ENCODE results near the gene XPO1. TPM values are rescaled to one million over a fixed set of nuclear protein-coding genes. Genes with fewer than 3 reads are reported as not detected.

XPO1 gene
- total RNA-seq, 1 experiment from 2014 or later, result 272 TPM

DNA sequence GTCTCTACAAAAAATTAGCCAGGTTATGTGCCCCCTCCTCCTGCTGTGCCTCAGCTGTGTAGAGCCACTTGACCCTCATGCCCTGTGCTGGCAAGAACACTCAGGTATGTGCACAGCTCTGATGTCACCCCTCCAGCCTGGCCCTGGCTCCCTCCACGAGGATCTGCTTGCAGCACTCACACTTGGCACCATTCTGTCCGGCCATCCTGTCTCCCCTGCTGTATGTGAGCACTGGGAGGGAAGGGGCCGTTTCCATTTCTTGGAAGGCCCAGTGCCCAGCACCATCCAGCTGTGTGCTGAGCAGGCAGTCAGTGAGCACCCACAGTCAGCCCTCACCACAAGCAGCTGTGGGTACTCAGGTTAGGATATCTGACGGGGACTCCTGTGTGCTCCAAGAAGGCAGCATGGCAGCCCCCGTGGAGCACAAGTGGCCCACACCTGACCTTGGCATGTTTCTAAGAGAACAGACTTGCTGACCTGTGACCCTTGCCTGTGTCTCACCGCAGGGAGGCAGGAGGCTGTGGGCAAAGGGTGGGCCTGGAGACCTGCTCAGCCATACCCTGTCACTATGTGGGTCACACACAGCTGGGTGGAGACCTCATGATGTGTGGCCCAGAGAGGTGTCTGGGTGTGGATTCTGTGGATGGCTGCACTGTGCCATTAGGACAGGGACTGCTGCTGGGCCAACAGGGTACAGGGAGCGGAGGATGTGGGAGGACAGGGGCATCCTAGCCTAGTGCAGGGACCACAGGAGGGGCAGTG lies 98.7 kb downstream of the XPO1 start (continued):
- TF ChIP-seq, protein P1, sequence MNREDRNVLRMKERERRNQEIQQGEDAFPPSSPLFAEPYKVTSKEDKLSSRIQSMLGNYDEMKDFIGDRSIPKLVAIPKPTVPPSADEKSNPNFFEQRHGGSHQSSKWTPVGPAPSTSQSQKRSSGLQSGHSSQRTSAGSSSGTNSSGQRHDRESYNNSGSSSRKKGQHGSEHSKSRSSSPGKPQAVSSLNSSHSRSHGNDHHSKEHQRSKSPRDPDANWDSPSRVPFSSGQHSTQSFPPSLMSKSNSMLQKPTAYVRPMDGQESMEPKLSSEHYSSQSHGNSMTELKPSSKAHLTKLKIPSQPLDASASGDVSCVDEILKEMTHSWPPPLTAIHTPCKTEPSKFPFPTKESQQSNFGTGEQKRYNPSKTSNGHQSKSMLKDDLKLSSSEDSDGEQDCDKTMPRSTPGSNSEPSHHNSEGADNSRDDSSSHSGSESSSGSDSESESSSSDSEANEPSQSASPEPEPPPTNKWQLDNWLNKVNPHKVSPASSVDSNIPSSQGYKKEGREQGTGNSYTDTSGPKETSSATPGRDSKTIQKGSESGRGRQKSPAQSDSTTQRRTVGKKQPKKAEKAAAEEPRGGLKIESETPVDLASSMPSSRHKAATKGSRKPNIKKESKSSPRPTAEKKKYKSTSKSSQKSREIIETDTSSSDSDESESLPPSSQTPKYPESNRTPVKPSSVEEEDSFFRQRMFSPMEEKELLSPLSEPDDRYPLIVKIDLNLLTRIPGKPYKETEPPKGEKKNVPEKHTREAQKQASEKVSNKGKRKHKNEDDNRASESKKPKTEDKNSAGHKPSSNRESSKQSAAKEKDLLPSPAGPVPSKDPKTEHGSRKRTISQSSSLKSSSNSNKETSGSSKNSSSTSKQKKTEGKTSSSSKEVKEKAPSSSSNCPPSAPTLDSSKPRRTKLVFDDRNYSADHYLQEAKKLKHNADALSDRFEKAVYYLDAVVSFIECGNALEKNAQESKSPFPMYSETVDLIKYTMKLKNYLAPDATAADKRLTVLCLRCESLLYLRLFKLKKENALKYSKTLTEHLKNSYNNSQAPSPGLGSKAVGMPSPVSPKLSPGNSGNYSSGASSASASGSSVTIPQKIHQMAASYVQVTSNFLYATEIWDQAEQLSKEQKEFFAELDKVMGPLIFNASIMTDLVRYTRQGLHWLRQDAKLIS (CRISPR knock-in tag; IDR thresholded peaks at IDR 0.05; ENCODE audit: borderline replicate concordance), result no peak
- TF ChIP-seq, protein P2, sequence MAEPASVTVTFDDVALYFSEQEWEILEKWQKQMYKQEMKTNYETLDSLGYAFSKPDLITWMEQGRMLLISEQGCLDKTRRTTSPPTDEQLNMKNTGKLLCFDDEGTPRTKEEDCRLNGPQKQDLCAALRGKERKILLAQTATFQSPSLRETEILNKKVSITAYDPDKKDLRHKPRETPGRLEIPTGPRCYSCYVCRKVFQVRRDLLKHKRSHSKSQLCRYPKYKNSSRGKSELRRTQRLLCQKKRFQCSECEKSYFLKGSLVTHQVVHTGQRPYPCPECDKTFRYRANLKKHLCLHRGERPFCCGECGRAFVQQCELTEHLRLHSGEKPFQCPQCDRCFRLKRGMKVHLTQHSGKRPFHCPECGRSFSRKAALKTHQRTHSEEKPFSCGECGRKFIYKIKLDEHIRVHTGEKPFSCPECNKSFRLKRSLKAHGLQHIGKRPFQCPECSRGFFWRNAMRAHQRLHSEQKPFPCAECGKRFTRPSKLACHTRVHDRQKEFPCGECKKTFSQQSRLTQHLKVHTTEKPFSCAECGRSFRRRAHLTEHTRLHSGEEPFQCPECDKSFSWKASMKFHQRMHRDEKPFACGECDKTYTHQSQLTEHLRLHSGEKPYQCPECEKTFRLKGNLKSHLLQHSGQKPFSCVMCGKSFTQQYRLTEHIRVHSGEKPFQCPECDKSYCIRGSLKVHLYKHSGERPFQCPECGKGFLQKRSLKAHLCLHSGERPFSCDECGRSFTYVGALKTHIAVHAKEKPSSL (CRISPR knock-in tag; conservative IDR thresholded peaks at IDR 0.05), result no peak
- TF ChIP-seq EMX1 (CRISPR knock-in tag; IDR thresholded peaks at IDR 0.05), result no peak
- TF ChIP-seq ZNF423 (CRISPR knock-in tag; IDR thresholded peaks at IDR 0.05), result no peak
- TF ChIP-seq OVOL2 (CRISPR knock-in tag; IDR thresholded peaks at IDR 0.05; ENCODE audit: borderline replicate concordance), result no peak

DNA sequence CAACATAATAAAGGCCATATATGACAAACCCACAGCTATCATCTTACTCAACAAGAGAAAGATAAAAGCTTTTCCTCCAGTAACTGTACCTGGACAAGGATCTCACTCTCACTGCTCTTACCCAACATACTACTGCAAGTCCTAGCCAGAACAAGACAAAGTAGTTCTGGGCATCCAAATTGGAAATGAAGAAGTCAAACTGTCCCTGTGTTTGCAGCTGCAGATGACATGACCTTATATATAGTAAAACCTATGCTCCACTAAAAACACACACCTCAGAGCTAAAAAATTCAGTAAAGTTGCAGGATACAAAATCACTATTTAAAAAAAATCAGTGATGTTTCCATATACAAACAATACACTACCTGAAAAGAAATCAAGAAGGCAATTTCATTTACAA lies 99.5 kb downstream of the XPO1 start:
- no peak overlapping the region for H3K4me3 Mint-ChIP-seq
- peaks cover 10% of the 10 kb centered on the region for H3K9me3 Mint-ChIP-seq
- ChIA-PET POLR2A (interaction anchor here (1.3 kb wide), 1 partner anchor 8 kb away, joined by 3 read pairs; no protein-coding TSS in a partner anchor), CTCF (interaction anchor here (5.8 kb wide), 1 partner anchor 12 kb away, joined by 26 read pairs; no protein-coding TSS in a partner anchor)
- H3K4me1 Mint-ChIP-seq, result peaks cover 58% of the 10 kb centered on the region
- ATAC-seq, result no peak
- DNase-seq (ENCODE audit: low spot score), result no peak
- no peaks in the 10 kb centered on the region for H3K27me3 Mint-ChIP-seq (ENCODE audit: low read depth)
- peak overlapping the region; percentile 52 for H3K27ac Mint-ChIP-seq
- H3K36me3 Mint-ChIP-seq, result peaks cover 11% of the 10 kb centered on the region; the same call in 1 of the 2 replicates
- TF ChIP-seq, protein P3, sequence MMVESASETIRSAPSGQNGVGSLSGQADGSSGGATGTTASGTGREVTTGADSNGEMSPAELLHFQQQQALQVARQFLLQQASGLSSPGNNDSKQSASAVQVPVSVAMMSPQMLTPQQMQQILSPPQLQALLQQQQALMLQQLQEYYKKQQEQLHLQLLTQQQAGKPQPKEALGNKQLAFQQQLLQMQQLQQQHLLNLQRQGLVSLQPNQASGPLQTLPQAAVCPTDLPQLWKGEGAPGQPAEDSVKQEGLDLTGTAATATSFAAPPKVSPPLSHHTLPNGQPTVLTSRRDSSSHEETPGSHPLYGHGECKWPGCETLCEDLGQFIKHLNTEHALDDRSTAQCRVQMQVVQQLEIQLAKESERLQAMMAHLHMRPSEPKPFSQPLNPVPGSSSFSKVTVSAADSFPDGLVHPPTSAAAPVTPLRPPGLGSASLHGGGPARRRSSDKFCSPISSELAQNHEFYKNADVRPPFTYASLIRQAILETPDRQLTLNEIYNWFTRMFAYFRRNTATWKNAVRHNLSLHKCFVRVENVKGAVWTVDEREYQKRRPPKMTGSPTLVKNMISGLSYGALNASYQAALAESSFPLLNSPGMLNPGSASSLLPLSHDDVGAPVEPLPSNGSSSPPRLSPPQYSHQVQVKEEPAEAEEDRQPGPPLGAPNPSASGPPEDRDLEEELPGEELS (CRISPR knock-in tag; IDR thresholded peaks at IDR 0.05), result no peak
- TF ChIP-seq OVOL2 (CRISPR knock-in tag; IDR thresholded peaks at IDR 0.05; ENCODE audit: borderline replicate concordance) (no peak), NR2C2 (CRISPR knock-in tag; IDR thresholded peaks at IDR 0.05) (no peak), MXD4 (CRISPR knock-in tag; IDR thresholded peaks at IDR 0.05; ENCODE audit: borderline replicate concordance) (no peak), ELF4 (CRISPR knock-in tag; IDR thresholded peaks at IDR 0.05; ENCODE audit: low read depth) (no peak), SOX15 (CRISPR knock-in tag; IDR thresholded peaks at IDR 0.05) (no peak)
- TF ChIP-seq, protein P4, sequence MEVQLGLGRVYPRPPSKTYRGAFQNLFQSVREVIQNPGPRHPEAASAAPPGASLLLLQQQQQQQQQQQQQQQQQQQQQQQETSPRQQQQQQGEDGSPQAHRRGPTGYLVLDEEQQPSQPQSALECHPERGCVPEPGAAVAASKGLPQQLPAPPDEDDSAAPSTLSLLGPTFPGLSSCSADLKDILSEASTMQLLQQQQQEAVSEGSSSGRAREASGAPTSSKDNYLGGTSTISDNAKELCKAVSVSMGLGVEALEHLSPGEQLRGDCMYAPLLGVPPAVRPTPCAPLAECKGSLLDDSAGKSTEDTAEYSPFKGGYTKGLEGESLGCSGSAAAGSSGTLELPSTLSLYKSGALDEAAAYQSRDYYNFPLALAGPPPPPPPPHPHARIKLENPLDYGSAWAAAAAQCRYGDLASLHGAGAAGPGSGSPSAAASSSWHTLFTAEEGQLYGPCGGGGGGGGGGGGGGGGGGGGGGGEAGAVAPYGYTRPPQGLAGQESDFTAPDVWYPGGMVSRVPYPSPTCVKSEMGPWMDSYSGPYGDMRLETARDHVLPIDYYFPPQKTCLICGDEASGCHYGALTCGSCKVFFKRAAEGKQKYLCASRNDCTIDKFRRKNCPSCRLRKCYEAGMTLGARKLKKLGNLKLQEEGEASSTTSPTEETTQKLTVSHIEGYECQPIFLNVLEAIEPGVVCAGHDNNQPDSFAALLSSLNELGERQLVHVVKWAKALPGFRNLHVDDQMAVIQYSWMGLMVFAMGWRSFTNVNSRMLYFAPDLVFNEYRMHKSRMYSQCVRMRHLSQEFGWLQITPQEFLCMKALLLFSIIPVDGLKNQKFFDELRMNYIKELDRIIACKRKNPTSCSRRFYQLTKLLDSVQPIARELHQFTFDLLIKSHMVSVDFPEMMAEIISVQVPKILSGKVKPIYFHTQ (CRISPR knock-in tag; IDR thresholded peaks at IDR 0.05), result no peak
- TF ChIP-seq, protein P5, sequence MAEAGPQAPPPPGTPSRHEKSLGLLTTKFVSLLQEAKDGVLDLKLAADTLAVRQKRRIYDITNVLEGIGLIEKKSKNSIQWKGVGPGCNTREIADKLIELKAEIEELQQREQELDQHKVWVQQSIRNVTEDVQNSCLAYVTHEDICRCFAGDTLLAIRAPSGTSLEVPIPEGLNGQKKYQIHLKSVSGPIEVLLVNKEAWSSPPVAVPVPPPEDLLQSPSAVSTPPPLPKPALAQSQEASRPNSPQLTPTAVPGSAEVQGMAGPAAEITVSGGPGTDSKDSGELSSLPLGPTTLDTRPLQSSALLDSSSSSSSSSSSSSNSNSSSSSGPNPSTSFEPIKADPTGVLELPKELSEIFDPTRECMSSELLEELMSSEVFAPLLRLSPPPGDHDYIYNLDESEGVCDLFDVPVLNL (CRISPR knock-in tag; IDR thresholded peaks at IDR 0.05; ENCODE audit: borderline replicate concordance, low read depth), result no peak
- TF ChIP-seq, protein P6, sequence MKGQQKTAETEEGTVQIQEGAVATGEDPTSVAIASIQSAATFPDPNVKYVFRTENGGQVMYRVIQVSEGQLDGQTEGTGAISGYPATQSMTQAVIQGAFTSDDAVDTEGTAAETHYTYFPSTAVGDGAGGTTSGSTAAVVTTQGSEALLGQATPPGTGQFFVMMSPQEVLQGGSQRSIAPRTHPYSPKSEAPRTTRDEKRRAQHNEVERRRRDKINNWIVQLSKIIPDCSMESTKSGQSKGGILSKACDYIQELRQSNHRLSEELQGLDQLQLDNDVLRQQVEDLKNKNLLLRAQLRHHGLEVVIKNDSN (CRISPR knock-in tag; IDR thresholded peaks at IDR 0.05), result no peak
- TF ChIP-seq, protein P7, sequence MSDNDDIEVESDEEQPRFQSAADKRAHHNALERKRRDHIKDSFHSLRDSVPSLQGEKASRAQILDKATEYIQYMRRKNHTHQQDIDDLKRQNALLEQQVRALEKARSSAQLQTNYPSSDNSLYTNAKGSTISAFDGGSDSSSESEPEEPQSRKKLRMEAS (CRISPR knock-in tag; IDR thresholded peaks at IDR 0.05), result no peak
- TF ChIP-seq, protein P8, sequence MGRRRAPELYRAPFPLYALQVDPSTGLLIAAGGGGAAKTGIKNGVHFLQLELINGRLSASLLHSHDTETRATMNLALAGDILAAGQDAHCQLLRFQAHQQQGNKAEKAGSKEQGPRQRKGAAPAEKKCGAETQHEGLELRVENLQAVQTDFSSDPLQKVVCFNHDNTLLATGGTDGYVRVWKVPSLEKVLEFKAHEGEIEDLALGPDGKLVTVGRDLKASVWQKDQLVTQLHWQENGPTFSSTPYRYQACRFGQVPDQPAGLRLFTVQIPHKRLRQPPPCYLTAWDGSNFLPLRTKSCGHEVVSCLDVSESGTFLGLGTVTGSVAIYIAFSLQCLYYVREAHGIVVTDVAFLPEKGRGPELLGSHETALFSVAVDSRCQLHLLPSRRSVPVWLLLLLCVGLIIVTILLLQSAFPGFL (CRISPR knock-in tag; IDR thresholded peaks at IDR 0.05; ENCODE audit: borderline replicate concordance), result no peak
- TF ChIP-seq, protein P9, sequence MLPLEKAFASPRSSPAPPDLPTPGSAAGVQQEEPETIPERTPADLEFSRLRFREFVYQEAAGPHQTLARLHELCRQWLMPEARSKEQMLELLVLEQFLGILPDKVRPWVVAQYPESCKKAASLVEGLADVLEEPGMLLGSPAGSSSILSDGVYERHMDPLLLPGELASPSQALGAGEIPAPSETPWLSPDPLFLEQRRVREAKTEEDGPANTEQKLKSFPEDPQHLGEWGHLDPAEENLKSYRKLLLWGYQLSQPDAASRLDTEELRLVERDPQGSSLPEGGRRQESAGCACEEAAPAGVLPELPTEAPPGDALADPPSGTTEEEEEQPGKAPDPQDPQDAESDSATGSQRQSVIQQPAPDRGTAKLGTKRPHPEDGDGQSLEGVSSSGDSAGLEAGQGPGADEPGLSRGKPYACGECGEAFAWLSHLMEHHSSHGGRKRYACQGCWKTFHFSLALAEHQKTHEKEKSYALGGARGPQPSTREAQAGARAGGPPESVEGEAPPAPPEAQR (CRISPR knock-in tag; IDR thresholded peaks at IDR 0.05), result no peak
